Stomach (tissue), 4 donors: ENCODE data around the gene NDUFA6.

Experiments used
- EP300 ChIP-seq: sonication (generic); formaldehyde crosslinking; IDR thresholded peaks from one replicate; pipeline ENCODE4 v1.6.1; 2017; ENCODE audit warnings: antibody characterized with exemption
- POLR2A ChIP-seq, 4 donors: fragments of 450-650 bp; IDR thresholded peaks; one replicate each; pipeline ENCODE4 v1.6.1; 2016; ENCODE audit warnings: antibody characterized with exemption in 4 of 4, control low read depth in 2 of 4, mild to moderate bottlenecking in 1 of 4, moderate library complexity in 1 of 4
- POLR2AphosphoS5 ChIP-seq, 3 donors: sonication (generic); formaldehyde crosslinking; IDR thresholded peaks; one replicate each; pipeline ENCODE4 v1.6.1; 2016; ENCODE audit warnings: antibody characterized with exemption in 3 of 3
- TF ChIP-seq, protein P1 (sequence below), 7 experiments: fragments of 450-650 bp in 4 of 7; fragments of 200-600 bp in 3 of 7; sonication (generic) in 3 of 7; IDR thresholded peaks; one replicate each; pipeline ENCODE4 v1.5.1; 2016 to 2019; ENCODE audit warnings: antibody characterized with exemption in 7 of 7, control low read depth in 2 of 7, mild to moderate bottlenecking in 1 of 7

DNA sequence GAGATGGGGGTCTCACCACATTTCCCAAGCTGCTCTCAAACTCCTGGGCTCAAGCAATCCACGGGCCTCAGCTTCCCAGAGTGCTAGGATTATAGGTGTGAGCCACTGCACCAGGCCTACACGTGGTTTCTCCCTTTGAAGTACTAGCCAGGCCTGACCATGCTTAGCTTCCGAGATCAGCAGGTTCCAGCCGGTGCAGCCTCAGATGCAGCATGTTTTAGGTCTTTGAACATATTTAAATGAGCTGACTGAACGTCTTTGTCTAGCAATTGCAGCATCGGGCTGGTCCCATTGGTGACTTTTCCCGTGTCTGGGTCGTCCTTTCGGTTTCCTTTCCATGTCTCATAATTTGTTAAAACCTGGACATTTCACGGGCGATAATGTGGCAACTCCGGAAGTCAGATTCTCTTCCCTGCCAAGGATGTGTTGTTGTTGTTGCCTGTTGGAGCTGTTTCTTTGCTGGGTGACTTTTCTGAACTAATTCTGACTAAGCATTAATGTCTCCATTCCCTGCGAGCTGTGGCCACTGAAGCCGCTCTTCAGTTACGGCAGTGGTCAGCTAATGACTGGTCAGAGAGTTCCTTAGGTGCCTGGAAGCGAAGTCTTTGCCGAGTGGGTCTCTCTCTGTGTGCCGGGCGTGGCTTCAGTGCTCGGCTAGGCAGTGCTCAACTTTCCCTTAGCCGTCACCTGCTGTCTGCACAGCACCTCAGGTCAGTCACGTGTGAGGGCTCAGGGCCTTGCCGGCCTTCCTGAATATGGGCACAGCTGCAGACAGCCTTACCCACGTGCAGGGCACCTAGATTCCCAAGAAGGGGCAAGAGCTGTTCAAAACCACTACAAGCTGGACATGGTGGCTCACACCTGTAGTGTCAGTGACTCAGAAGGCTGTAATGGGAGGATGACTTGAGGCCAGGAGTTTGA lies 43.8 kb upstream of the NDUFA6 start:
- TF ChIP-seq, protein P1, sequence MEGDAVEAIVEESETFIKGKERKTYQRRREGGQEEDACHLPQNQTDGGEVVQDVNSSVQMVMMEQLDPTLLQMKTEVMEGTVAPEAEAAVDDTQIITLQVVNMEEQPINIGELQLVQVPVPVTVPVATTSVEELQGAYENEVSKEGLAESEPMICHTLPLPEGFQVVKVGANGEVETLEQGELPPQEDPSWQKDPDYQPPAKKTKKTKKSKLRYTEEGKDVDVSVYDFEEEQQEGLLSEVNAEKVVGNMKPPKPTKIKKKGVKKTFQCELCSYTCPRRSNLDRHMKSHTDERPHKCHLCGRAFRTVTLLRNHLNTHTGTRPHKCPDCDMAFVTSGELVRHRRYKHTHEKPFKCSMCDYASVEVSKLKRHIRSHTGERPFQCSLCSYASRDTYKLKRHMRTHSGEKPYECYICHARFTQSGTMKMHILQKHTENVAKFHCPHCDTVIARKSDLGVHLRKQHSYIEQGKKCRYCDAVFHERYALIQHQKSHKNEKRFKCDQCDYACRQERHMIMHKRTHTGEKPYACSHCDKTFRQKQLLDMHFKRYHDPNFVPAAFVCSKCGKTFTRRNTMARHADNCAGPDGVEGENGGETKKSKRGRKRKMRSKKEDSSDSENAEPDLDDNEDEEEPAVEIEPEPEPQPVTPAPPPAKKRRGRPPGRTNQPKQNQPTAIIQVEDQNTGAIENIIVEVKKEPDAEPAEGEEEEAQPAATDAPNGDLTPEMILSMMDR (IDR thresholded peaks at IDR 0.05), result no peak
- TF ChIP-seq POLR2A (IDR thresholded peaks at IDR 0.05) (no peak), EP300 (no peak), POLR2AphosphoS5 (IDR thresholded peaks at IDR 0.05) (no peak)
